K562 (cell line): ENCODE data around the gene C1orf167. TPM values are rescaled to one million over a fixed set of nuclear protein-coding genes. Genes with fewer than 3 reads are reported as not detected.

Source experiments
- BACH1 ChIP-seq: fragments of 200-800 bp; sonication (Bioruptor generic); IDR thresholded peaks from 2 replicates; pipeline ENCODE4 v1.6.1; 2016; ENCODE audit warnings: missing genetic modification characterization, missing compliant biosample characterization
- E2F1 ChIP-seq: sonication (generic); formaldehyde crosslinking; IDR thresholded peaks from 2 replicates; pipeline ENCODE4 v1.8.1; 2023; ENCODE audit warnings: mild to moderate bottlenecking, missing genetic modification reagents, moderate library complexity
- ELK1 ChIP-seq: sonication (generic); formaldehyde crosslinking; IDR thresholded peaks from 2 replicates; pipeline ENCODE4 v1.8.1; 2022; ENCODE audit warnings: missing genetic modification reagents
- ERF ChIP-seq: fragments of 450-650 bp; formaldehyde crosslinking; IDR thresholded peaks from 2 replicates; pipeline ENCODE4 v1.4.0; 2020; ENCODE audit warnings: mild to moderate bottlenecking, mixed read lengths
- ETS1 ChIP-seq: conservative IDR thresholded peaks from 2 replicates; pipeline ENCODE4 v1.6.1; 2011; ENCODE audit warnings: low read depth, mild to moderate bottlenecking, low read length; ENCODE audit not compliant: control insufficient read depth
- FIP1L1 ChIP-seq: fragments of 200-400 bp; formaldehyde crosslinking; IDR thresholded peaks from 2 replicates; pipeline ENCODE4 v1.6.1; 2018; ENCODE audit warnings: mild to moderate bottlenecking, low read depth, low read length; ENCODE audit not compliant: poor library complexity, severe bottlenecking
- FOS ChIP-seq: IDR thresholded peaks from 3 replicates; pipeline ENCODE4 v1.6.1; 2011; ENCODE audit not compliant: insufficient read length; ENCODE audit errors: extremely low read depth
- HMG20A ChIP-seq: fragments of 450-650 bp; formaldehyde crosslinking; conservative IDR thresholded peaks from 2 replicates; pipeline ENCODE4 v1.4.0; 2020; ENCODE audit warnings: mild to moderate bottlenecking, mixed read lengths
- HNRNPUL1 ChIP-seq: fragments of 200-400 bp; formaldehyde crosslinking; IDR thresholded peaks from 2 replicates; pipeline ENCODE4 v1.6.1; 2017; ENCODE audit warnings: low read length
- MEF2D ChIP-seq: conservative IDR thresholded peaks from 2 replicates; pipeline ENCODE4 v1.6.1; 2016; ENCODE audit warnings: low read depth, missing genetic modification characterization, missing compliant biosample characterization
- NELFE ChIP-seq: IDR thresholded peaks from 2 replicates; pipeline ENCODE4 v1.6.1; 2011; ENCODE audit warnings: mild to moderate bottlenecking; ENCODE audit not compliant: insufficient read depth, insufficient read length
- NONO ChIP-seq, 2 experiments: fragments of 200-400 bp in 1 of 2; fragments of 450-650 bp in 1 of 2; formaldehyde crosslinking in 1 of 2; IDR thresholded peaks; 2 replicates each; pipeline ENCODE4 v1.6.1; 2017; ENCODE audit warnings: low read depth in 2 of 2, mild to moderate bottlenecking in 2 of 2, moderate library complexity in 2 of 2, low read length in 1 of 2
- SIN3B ChIP-seq: fragments of 450-650 bp; IDR thresholded peaks from 2 replicates; pipeline ENCODE4 v1.6.1; 2017; ENCODE audit warnings: low read depth, mild to moderate bottlenecking, moderate library complexity
- STAT5A ChIP-seq: IDR thresholded peaks from 2 replicates; pipeline ENCODE4 v1.6.1; 2012; ENCODE audit warnings: low read length, inconsistent platforms, borderline replicate concordance
- ZNF239 ChIP-seq: fragments of 250-450 bp; sonication (Bioruptor Pico); IDR thresholded peaks from 2 replicates; pipeline ENCODE4 v1.4.0; 2020; ENCODE audit warnings: mild to moderate bottlenecking
- ZNF507 ChIP-seq: conservative IDR thresholded peaks from 2 replicates; pipeline ENCODE4 v1.6.1; 2017; ENCODE audit warnings: missing genetic modification characterization, missing compliant biosample characterization
- ZNF561 ChIP-seq: fragments of 450-650 bp; formaldehyde crosslinking; conservative IDR thresholded peaks from 2 replicates; pipeline ENCODE4 v1.4.0; 2020; ENCODE audit warnings: mild to moderate bottlenecking, moderate library complexity
- ZNF639 ChIP-seq, 2 experiments: fragments of 200-800 bp in 1 of 2; sonication (Bioruptor generic) in 1 of 2; sonication (generic) in 1 of 2; formaldehyde crosslinking in 1 of 2; IDR thresholded peaks in 1 of 2; conservative IDR thresholded peaks in 1 of 2; 2 replicates each; pipeline versions ENCODE4 v1.5.0 to v1.6.1; 2016 to 2020; ENCODE audit warnings: missing compliant biosample characterization in 1 of 2, missing genetic modification characterization in 1 of 2, missing genetic modification reagents in 1 of 2
- ZSCAN32 ChIP-seq: fragments of 450-650 bp; formaldehyde crosslinking; IDR thresholded peaks from 2 replicates; pipeline ENCODE4 v1.4.0; 2020; ENCODE audit warnings: mild to moderate bottlenecking, moderate library complexity
- polyA plus RNA-seq, 8 experiments: library from polyadenylated mRNA; depleted of rRNA in 4 of 8; stranded (reverse) in 5 of 8; unstranded in 3 of 8; fragments of >200 nt; fragmentation: Nextera tagmentation in 2 of 8; fragmentation: Illumina TruSeq in 1 of 8; extraction: Ambion mirVana in 2 of 8; extraction: Trizol in 1 of 8; gene quantifications; 2 replicates each; pipeline versions ENCODE4 v1.2.1 to v1.2.3, GENCODE V29; 2011 to 2014; ENCODE audit warnings: inconsistent platforms in 1 of 8, missing spikeins in 1 of 8
- total RNA-seq, 7 experiments: library from RNA; depleted of rRNA in 6 of 7; stranded (reverse); fragments of >200 nt in 6 of 7; fragmentation: Illumina TruSeq in 2 of 7; extraction: Trizol in 2 of 7; gene quantifications; 2 replicates each; pipeline versions ENCODE4 v1.2.1 to v1.2.3, GENCODE V29; 2011 to 2021; ENCODE audit warnings: low replicate concordance in 1 of 7
- TF ChIP-seq, protein P1 (sequence below): fragments of 450-650 bp; IDR thresholded peaks from 2 replicates; pipeline ENCODE4 v1.6.1; 2016; ENCODE audit warnings: antibody characterized with exemption

Gene C1orf167
- total and polyA plus RNA-seq, 9 of the 15 experiments (the other 6 are each of a cell fraction or from before 2014, with no cell fraction given): 0.22 to 0.86 (median 0.31) TPM; not detected in 2

DNA sequence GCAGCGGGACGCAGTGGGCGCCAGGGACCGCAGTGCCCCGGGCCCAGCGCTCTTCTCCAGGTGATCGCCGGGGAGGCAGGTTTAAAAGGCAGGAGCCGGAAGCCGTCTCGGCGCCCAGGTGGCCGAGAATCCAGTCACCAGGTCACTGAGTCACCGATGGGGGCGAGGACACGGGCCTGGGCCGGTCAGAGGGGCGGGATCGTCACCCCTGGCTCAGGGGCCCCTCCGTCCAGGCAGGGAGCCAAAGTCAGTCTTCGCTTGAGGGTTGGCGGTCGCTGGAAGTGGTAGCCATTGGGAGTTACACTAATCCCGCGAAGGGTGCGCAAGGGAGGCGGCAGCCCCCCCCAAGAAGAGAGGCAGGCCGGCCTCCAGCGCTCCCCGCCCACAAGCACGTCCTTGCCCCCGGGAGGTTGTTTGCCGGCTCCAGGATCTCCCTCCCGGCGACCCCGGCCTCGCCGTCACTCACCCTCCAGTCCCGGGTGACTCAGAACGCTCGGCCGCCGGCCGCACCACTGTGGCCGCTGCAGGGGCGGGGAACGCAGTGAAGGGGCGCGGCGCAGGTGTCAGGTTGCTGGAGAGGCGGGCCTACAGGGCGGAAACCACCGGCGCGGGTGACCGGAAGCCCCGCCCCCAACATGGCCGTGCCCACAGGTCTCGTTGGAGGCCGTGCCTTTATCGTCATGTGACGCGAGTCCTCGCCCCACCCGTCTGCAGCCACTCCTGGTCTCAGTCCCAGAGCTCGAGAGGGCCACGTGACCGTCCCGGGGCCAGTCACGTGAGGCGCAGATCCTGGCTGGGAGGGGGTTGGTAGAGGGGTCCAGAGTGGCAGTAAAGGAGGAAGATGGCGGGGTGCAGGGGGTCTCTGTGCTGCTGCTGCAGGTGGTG is 43.7 kb downstream of the C1orf167 start, which contains the start of the genes CLCN6 and MTHFR (continued):
- TF ChIP-seq E2F1 (CRISPR knock-in tag) (peak; percentile 50; the same call in 1 of the 2 replicates), MEF2D (tag) (no peak; the same call in 1 of the 2 replicates), ZNF507 (tag) (no peak), NELFE (no peak), ZNF561 (no peak), NONO (IDR thresholded peaks at IDR 0.05; ENCODE audit: low read depth in 2 of 2, low read length in 1 of 2) (peak in 1 of 2 experiments; percentile 51; a peak in 1 of 4 replicates), ZSCAN32 (no peak), STAT5A (no peak; the same call in 1 of the 2 replicates), SIN3B (no peak), ZNF239 (CRISPR knock-in tag) (peak; percentile 28), ELK1 (CRISPR knock-in tag) (no peak), BACH1 (no peak), ERF (CRISPR knock-in tag) (peak; percentile 51), FOS (peak; percentile 91), HMG20A (CRISPR knock-in tag) (no peak), ETS1 (peak; percentile 80), ZNF639 (CRISPR knock-in tag; conservative IDR thresholded peaks at IDR 0.05 in 1 of 2, IDR thresholded peaks at IDR 0.05 in 1 of 2) (peak in 1 of 2 experiments; percentile 83; a peak in 2 of 4 replicates), FIP1L1 (peak; percentile 75), HNRNPUL1 (no peak)
- TF ChIP-seq, protein P1, sequence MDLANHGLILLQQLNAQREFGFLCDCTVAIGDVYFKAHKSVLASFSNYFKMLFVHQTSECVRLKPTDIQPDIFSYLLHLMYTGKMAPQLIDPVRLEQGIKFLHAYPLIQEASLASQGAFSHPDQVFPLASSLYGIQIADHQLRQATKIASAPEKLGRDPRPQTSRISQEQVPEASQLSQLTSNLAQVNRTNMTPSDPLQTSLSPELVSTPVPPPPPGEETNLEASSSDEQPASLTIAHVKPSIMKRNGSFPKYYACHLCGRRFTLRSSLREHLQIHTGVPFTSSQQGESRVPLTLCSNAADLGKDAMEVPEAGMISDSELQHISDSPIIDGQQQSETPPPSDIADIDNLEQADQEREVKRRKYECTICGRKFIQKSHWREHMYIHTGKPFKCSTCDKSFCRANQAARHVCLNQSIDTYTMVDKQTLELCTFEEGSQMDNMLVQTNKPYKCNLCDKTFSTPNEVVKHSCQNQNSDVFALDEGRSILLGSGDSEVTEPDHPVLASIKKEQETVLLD: peak; percentile 68; the same call in 1 of the 2 replicates
